Fibroblast of pulmonary artery (primary cell): ENCODE results near the gene PLXDC1.

Source experiments
- DNase-seq: peaks from one replicate; pipeline ENCODE4 v3.0.0-alpha.2; 2010; ENCODE audit warnings: low read depth
- H3K4me3 ChIP-seq: replicated peaks from 2 replicates; pipeline ENCODE4 v1.5.1; 2011; ENCODE audit warnings: low read depth, mild to moderate bottlenecking, control low read depth, low read length, moderate library complexity
- TF ChIP-seq, protein P1 (sequence below): IDR thresholded peaks from 2 replicates; pipeline ENCODE4 v1.5.1; 2011; ENCODE audit warnings: mild to moderate bottlenecking, control low read depth, low read length, inconsistent platforms; ENCODE audit errors: missing control alignments

PLXDC1 gene

DNA sequence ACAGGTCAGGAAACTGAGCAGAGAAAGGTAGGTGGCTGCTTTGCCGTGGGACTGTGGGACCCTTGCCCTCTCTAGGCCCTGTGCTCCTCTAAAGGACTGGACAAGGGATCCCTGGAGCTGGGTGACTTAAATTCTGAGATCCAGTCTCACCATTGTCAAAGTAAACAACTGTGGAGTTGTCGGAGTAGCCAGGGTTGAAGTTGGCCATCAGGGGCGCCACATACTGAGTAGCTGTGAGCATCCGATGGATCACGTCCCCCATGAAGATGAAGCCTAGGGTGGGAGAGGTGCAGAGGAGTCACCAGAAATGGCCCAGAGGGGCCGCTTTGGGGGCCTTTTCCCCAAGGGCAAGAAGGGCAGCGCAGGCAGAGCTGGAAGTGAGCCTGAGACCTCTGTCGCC, 43.5 kb downstream of the PLXDC1 start:
- DNase-seq, result no peak
- TF ChIP-seq, protein P1, sequence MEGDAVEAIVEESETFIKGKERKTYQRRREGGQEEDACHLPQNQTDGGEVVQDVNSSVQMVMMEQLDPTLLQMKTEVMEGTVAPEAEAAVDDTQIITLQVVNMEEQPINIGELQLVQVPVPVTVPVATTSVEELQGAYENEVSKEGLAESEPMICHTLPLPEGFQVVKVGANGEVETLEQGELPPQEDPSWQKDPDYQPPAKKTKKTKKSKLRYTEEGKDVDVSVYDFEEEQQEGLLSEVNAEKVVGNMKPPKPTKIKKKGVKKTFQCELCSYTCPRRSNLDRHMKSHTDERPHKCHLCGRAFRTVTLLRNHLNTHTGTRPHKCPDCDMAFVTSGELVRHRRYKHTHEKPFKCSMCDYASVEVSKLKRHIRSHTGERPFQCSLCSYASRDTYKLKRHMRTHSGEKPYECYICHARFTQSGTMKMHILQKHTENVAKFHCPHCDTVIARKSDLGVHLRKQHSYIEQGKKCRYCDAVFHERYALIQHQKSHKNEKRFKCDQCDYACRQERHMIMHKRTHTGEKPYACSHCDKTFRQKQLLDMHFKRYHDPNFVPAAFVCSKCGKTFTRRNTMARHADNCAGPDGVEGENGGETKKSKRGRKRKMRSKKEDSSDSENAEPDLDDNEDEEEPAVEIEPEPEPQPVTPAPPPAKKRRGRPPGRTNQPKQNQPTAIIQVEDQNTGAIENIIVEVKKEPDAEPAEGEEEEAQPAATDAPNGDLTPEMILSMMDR, result no peak
- no peak overlapping the region for H3K4me3 ChIP-seq

DNA sequence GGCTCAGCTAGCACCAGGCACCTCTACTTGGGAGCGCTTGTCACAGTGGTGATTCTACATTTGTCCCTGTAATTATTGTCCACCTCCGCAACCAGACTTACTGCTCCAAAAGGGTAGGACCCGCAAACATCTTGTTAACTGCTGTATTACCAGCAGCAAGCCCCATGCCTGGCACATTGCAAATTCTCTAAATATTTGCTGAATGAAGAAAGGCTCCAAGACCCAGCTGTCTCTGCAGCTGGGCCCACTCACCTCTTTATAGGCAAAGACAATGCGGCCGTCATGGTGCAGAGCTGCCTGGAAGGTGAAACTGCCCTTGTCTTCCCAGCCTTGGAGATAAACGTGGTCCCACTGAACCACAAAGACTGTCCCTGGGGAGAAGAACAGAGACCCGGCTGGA, 44.3 kb downstream of the PLXDC1 start:
- no peak overlapping the region for H3K4me3 ChIP-seq

DNA sequence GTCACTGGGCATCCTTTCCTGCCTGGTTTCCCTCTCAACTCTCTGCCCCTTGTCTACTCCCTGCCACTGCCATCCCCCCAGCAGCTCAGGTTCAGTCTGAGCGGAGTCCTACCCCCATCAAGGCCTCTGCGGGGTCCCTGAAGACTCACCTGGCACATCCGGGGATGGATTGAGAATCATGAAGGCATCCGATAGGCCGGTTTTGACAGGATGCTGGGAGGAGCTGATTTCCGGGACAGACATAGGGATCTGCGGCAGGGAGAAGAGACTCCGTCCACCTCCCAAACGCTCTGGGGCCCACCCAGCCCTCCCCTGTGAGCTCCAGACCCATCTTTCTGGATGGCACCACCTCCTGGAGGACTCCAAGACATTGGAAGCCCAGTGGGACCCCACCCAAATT, 45.7 kb downstream of the PLXDC1 start:
- TF ChIP-seq, protein P1, result no peak
- DNase-seq, result no peak
- H3K4me3 ChIP-seq, result no peak overlapping the region

More for the DNA sequence above, 44.3 kb downstream of the PLXDC1 start:
- TF ChIP-seq, protein P1, result no peak
- no peak for DNase-seq

DNA sequence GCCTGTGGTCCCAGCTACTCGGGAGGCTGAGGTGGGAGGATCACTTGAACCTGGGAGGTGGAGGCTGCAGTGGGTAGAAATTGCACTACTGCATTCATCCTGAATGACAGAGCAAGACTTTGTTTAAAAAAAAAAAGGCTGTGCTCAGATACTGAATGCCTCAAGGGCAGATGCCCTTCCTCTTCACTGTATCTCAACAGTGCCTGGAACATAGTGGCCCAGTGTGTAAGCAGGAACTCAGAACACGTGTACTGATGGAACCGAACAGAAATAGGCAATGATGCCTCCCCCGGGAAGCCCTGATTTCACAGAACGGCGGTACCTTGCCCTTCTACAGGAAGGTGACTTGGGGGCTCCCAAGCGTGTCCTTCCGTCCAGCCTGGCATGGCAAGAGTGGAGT, 46.8 kb downstream of the PLXDC1 start:
- no peak overlapping the region for H3K4me3 ChIP-seq
- TF ChIP-seq, protein P1, result no peak
- no peak for DNase-seq

DNA sequence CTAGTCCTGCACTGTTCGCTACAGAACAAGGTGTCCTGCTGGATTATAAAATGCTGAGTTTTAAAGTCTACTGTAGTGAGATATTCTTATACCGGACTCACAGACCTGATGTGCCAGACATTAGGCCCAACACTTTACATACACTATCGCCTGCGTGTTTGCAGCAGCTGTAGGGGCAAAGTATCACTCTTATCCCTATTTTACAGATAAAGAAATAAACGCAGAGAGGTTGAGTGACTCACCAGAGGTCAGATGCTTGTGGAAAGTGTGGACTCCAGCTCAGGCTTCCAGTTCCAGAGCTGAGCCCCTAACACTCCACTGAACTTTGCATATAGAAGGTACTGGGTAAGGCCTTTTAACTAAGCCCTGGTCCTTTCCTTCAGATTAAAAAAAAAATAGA, 47.4 kb downstream of the PLXDC1 start:
- peak; percentile 51 for DNase-seq
- H3K4me3 ChIP-seq, result no peak overlapping the region
- TF ChIP-seq, protein P1, result no peak

DNA sequence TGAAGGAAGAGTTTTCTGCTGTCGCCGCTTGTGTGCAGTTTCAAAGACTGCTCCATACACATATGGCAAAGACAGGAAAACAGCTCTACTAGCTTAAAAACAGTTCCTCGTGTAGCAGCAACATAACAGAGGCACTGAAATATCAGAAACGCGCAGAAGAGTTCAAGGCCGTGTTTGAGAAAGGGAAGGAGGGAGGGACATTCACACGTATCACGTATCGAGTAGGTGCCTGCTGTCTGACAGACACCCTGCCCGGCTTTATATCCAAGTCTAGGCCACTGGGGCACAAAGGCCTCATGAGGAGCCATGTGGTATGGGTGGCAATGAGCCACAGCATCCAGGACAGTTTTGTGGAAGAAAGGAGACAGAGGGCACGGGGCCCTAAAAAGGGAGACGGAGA, 50.3 kb downstream of the PLXDC1 start:
- no peak for DNase-seq
- no peak overlapping the region for H3K4me3 ChIP-seq
- TF ChIP-seq, protein P1, result no peak

DNA sequence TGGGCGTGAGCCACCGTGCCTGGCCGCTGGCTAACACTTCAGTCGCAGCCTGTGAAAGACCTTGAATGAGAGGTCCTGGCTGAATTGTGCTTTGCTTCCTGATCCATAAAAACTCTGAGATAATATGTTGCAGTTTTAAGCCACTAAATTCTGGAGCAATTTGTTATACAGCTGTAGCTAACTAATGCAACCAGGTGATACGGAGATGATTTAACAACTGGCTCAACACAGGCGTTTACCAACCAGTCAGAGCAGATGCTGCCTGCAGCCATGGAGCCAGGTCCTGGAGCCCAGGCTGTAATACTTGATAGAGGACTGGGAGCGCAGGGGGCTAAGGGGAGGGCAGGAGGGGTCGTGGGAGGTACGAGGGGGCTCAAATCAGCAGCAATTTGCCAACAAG, 50.9 kb downstream of the PLXDC1 start:
- TF ChIP-seq, protein P1, result no peak
- DNase-seq, result no peak
- no peak overlapping the region for H3K4me3 ChIP-seq
